ENCODE data around the gene RHOT2. TPM values are rescaled to one million over a fixed set of nuclear protein-coding genes. Genes with fewer than 3 reads are reported as not detected.
A peak's percentile ranks its signal among the peaks of the same experiment; 100 is the strongest.

Gene RHOT2
- total RNA-seq, 1 experiment from 2014 or later, result 98.5 TPM

DNA sequence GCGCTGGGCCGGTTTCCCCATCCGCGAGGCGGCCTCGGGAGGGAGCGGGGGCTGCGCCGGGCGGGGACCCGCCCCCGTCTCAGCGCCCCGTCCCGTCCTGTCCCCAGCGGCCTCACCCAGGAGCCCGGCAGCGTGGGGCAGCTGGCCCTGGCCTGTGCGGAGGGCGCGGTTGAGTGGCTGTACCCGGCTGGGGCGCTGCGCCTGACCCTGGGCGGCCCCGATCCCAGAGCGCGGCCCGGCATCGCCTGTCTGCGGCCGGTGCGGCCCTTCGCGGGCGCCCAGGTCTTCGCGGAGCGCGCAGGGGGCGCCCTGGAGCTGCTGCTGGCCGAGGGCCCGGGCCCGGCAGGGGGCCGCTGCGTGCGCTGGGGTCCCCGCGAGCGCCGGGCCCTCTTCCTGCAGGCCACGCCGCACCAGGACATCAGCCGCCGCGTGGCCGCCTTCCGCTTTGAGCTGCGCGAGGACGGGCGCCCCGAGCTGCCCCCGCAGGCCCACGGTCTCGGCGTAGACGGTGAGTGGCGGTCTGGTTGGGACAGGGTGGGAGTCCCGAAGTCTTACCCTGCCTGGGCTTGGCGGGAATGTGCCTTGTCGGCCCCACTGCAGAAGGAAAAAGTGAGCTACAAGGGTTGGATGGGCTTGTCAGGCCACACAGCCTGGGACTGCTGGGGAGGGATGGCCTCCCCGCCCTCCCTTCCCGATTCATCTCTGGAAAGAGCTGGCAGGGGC lies 47.7 kb downstream of the RHOT2 start:
- intact Hi-C loops (cut with micrococcal nuclease), result no loop called here
- no peak for DNase-seq (ENCODE audit: low read depth, low spot score)
- BruUV-seq (replicated peaks), result no TSS peak
- Histone ChIP-seq H3K4me2 (ENCODE audit: low read length) (peak overlapping the region; percentile 93), H3K9me2 (ENCODE audit: insufficient read depth) (no peaks in the 10 kb centered on the region), H3K27ac (ENCODE audit: low read depth, low read length) (peak overlapping the region; percentile 92), H3K9ac (ENCODE audit: low read length) (peak overlapping the region; percentile 85), H3K79me2 (ENCODE audit: insufficient read depth, low read length) (peaks cover 19% of the 10 kb centered on the region), H3K27me3 (ENCODE audit: insufficient read depth, low read length) (no peaks in the 10 kb centered on the region), H2AFZ (ENCODE audit: low read depth, low read length, poor library complexity, severe bottlenecking) (no peak overlapping the region), H3K9me3 (ENCODE audit: control insufficient read depth in 1 of 2, insufficient read depth in 1 of 2, low read depth in 1 of 2, low read length in 2 of 2) (no peaks in the 10 kb centered on the region), H4K20me1 (ENCODE audit: insufficient read depth) (peaks cover 3% of the 10 kb centered on the region; the same call in 1 of the 2 replicates), H3K4me3 (replicated peaks in 1 of 2; ENCODE audit: low read depth in 1 of 2, low read length in 2 of 2) (peak overlapping the region; percentile 59 to 74), H3K4me1 (ENCODE audit: control insufficient read depth in 1 of 2, insufficient read depth in 2 of 2, low read length in 2 of 2) (peaks cover 42 to 75% of the 10 kb centered on the region in 2 experiments), H3K36me3 (ENCODE audit: control insufficient read depth in 1 of 2, insufficient read depth in 2 of 2, low read length in 2 of 2) (no peaks in the 10 kb centered on the region)
- peak; percentile 17 for ATAC-seq
- CTCF ChIA-PET, result interaction anchor here (0.6 to 2.4 kb wide), 7 partner anchors 11 to 627 kb away, joined by 3 to 20 read pairs (median 4); partner anchors contain the start of genes CCDC78, CHTF18 and RPUSD1
- POLR2A ChIA-PET, result interaction anchor here (1.6 to 2.3 kb wide), 2 partner anchors 10 to 13 kb away, joined by 9 to 20 read pairs; partner anchors contain the start of genes CCDC78 and HAGHL
- TF ChIP-seq MAX (IDR thresholded peaks at IDR 0.05), result no peak
- peak in 1 of 3 experiments; percentile 2; a peak in 1 of 6 replicates for TF ChIP-seq CTCF (IDR thresholded peaks at IDR 0.05 in 2 of 3, conservative IDR thresholded peaks at IDR 0.05 in 1 of 3; ENCODE audit: borderline replicate concordance in 1 of 3, insufficient read depth in 1 of 3, low read depth in 2 of 3, low read length in 2 of 3)
- TF ChIP-seq ZFX (IDR thresholded peaks at IDR 0.05), result peak; percentile 81
- TF ChIP-seq POLR2AphosphoS5 (IDR thresholded peaks at IDR 0.05; ENCODE audit: low read depth, low read length), result peak; percentile 42
- RAD21 ChIA-PET (ENCODE audit: low non-redundant PET in 1 of 2, low total read pairs in 2 of 2, uncharacterized antibody in 2 of 2, unreplicated experiment in 2 of 2), result interaction anchor here in 1 of 2 experiments (1.1 kb wide), 1 partner anchor 13 kb away, joined by 3 read pairs; no protein-coding TSS in a partner anchor

All from HCT116 (cell line).